Measurements from ENCODE around the gene SPINK4. TPM values are rescaled to one million over a fixed set of nuclear protein-coding genes. Genes with fewer than 3 reads are reported as not detected.

Gene SPINK4
- total and polyA plus RNA-seq, 3 experiments from 2014 or later: not detected

Other genes with a start within 250 kb of the SPINK4 start
- gene APTX, start 238.5 kb upstream of the SPINK4 start, total RNA-seq: 10 to 100 TPM; 54.2 to 60.1 TPM
- gene APTX, start 238.5 kb upstream of the SPINK4 start, polyA plus RNA-seq: 22.1 TPM
- 100 to 1,000 TPM; 318 to 332 TPM for gene DNAJA1, start 214.9 kb upstream of the SPINK4 start, total RNA-seq
- 106 TPM for gene DNAJA1, start 214.9 kb upstream of the SPINK4 start, polyA plus RNA-seq
- gene SMU1, start 163.5 kb upstream of the SPINK4 start, total RNA-seq: 10 to 100 TPM; 27.5 to 27.6 TPM
- gene SMU1, start 163.5 kb upstream of the SPINK4 start, polyA plus RNA-seq: 21.2 TPM
- gene B4GALT1, start 72.8 kb upstream of the SPINK4 start, total RNA-seq: 10 to 100 TPM; 38.0 to 38.3 TPM
- 41.6 TPM for gene B4GALT1, start 72.8 kb upstream of the SPINK4 start, polyA plus RNA-seq
- gene BAG1, start 24.5 kb downstream of the SPINK4 start, total RNA-seq: 10 to 100 TPM; 70.6 to 83.6 TPM
- 91.5 TPM for gene BAG1, start 24.5 kb downstream of the SPINK4 start, polyA plus RNA-seq
- 10 to 100 TPM; 54.3 to 55.0 TPM for gene CHMP5, start 24.9 kb downstream of the SPINK4 start, total RNA-seq
- gene CHMP5, start 24.9 kb downstream of the SPINK4 start, polyA plus RNA-seq: 42.6 TPM
- 10 to 100 TPM; 42.7 to 45.6 TPM for gene NFX1, start 50.3 kb downstream of the SPINK4 start, total RNA-seq
- 38.8 TPM for gene NFX1, start 50.3 kb downstream of the SPINK4 start, polyA plus RNA-seq
- not detected for gene AQP7, start 162.4 kb downstream of the SPINK4 start, total RNA-seq
- gene AQP7, start 162.4 kb downstream of the SPINK4 start, polyA plus RNA-seq: not detected
- 1 to 10 TPM; 8.7 to 9.3 TPM for gene AQP3, start 207.4 kb downstream of the SPINK4 start, total RNA-seq
- 183 TPM for gene AQP3, start 207.4 kb downstream of the SPINK4 start, polyA plus RNA-seq
- gene NOL6, start 233.8 kb downstream of the SPINK4 start, total RNA-seq: 10 to 100 TPM; 90.8 to 93.0 TPM
- gene NOL6, start 233.8 kb downstream of the SPINK4 start, polyA plus RNA-seq: 19.8 TPM

Data from CD8-positive, alpha-beta memory T cell (primary cell).